Stimulated activated naive CD4-positive, alpha-beta T cell (primary cell): ENCODE data around the gene F12.
"Not testable (repeated sequence)": the region's sequence is repeated elsewhere in the genome, so short reads cannot be mapped to it uniquely, and the experiment has no call there.

ENCODE experiments used
- DNase-seq, 6 experiments: peaks; one replicate each; lab custom pipeline; 2025; lab: John Stamatoyannopoulos, UW

Gene F12

DNA sequence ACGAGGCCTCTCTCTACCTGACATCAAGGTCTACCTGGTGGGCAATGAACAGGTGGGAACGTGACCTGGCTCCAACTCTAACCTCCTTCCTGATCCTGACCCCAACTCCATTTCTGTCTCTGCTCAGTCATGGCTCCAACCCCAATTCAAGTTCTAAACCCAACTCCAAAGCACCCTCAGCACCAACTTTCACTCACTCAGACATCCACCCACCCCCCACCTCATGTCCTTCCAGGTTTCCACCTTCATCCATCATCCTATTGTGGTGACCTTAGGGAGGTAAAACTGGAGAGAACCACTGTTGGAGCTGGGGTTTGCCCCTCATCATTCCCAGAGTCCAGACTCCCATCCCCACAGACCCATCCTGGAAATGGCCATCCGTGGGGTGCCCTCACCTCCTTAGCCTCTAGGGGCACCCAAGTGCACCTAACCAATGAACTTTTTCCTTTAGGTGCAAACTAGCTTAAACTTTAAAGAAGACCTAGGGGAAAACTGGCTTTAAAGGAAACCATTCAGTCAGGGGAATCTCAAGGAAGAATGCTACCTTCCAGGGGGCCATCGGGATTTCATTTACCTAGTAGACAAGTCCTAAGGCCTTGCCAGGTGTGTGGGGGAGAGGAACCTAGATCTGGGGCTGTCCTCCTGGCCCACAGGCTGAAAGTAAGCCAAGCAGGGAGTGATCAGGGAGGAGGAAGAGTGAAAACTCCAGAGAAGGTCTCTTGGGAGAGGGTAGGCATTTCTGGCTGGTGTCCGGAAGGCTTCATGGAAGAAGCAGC lies 40.3 kb downstream of the F12 start:
- peak in 4 of 6 experiments; percentile 11 to 45 (median 28) for DNase-seq

DNA sequence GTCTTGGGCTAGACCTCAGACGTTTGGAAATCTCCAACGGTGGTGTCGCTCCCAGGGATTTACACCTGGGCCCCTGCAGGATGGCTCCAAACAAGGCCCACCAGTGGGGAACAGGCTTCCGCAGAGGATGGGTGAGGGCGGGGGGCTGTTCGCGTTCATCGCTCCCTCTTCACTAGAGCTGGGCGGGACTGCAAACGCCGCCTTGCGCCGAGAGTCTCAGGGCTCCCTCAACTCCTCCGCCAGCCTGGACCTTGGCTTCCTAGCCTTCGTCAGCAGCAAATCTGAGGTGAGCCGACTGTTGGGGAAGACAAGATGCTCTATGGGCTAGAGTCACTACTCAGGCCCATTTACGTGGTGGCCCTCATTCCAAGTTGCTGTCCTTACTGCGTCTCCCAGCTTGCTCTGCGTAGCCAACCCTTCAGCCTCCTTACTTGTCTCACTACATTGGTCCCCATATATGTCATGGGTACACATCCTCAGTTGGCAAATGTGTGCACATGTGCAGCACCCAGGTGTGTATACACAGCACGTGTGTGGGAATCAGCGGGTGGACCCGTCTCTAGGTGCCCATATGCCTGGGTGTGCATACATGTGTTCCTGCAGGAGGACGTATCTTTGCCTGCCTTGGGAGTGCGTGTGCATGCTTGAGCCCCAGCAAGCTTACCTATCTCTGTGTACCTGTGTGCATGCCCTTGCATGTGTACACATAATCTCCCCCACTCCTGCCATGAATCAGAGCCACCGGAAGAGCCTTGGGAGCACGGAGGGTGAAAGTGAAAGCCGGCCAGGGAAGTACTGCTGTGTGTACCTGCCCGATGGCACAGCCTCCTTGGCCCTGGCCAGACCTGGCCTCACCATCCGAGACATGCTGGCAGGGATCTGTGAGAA lies 41.1 kb downstream of the F12 start:
- DNase-seq = no peak

DNA sequence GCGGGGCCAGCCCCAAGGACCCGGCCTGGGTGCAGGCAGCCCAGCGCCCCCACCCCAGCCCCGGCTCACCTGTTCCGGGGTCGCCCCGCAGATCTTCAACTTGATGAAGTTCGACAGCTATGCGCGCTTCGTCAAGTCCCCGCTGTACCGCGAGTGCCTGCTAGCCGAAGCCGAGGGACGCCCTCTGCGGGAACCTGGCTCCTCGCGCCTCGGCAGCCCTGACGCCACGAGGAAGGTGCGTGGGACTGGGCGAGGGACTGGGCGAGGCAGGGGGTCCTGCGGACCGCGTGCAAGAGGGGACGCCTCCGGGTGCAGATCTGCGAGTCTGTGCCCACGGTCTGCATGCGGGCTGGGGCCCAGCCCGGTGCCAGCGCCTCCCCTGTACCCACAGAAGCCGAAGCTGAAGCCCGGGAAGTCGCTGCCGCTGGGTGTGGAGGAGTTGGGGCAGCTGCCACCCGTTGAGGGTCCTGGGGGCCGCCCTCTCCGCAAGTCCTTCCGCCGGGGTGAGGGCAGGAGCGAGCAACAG lies 42.0 kb downstream of the F12 start:
- no peak for DNase-seq

DNA sequence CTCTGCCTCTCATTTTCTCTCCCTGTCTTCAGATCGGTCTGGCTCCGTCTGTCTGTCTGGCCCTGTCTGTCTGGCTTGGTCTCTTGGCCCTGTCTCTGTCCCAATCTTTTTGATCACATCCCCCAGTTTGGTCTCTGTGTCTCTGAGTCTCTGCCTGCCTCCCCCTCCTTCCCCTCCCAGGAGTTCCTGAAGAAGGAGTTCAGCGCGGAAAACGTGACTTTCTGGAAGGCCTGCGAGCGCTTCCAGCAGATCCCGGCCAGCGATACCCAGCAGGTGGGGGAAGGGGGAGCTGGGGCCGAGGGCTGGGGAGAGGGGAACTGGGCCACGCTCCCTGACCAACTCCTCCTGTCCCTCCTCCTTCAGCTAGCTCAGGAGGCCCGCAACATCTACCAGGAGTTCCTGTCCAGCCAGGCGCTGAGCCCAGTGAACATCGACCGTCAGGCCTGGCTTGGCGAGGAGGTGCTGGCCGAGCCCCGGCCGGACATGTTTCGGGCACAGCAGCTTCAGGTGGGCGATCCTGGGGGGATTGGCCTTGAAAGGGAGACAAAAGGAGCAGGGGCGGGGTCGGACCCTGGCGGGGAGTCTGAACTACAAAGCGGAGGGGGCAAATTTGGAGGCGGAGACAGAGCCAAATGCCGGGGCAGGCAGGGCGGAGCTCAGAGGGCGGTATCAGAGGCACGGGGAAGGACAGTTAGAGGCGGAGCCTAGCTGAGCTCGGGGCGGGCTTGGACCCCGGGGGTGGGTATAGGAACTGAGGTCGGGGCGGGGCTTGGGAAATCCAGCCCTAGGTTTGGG lies 42.6 kb downstream of the F12 start:
- DNase-seq = no peak

DNA sequence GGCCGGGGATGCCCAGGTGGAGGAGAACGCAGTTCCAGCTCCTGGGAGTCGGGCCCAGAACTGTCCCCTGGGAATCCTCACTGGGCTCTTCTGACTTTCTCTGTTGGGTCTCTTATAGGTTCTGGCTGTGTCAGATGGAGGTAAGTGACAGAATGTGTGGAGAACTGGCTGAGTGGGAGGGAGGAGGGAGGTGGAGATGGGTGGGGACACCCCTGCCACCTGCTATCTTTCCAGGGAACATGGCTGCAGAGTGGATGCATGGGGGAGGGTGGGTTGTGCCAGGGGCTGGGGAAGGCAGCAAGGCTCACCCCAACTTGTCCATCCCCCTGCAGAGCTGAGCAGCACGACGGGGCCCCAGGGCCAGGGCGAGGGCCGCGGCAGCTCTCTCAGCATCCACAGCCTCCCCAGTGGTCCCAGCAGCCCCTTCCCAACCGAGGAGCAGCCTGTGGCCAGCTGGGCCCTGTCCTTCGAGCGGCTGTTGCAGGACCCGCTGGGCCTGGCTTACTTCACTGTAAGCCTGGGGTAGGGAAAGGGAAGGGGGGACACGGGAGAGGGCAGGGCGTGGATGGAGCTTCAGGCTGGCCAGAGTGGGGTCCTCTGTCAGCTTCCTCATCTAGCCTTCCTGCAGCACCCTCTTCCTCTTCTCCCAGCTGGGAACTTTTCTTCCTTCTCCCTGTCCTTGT lies 43.4 kb downstream of the F12 start:
- no peak for DNase-seq

DNA sequence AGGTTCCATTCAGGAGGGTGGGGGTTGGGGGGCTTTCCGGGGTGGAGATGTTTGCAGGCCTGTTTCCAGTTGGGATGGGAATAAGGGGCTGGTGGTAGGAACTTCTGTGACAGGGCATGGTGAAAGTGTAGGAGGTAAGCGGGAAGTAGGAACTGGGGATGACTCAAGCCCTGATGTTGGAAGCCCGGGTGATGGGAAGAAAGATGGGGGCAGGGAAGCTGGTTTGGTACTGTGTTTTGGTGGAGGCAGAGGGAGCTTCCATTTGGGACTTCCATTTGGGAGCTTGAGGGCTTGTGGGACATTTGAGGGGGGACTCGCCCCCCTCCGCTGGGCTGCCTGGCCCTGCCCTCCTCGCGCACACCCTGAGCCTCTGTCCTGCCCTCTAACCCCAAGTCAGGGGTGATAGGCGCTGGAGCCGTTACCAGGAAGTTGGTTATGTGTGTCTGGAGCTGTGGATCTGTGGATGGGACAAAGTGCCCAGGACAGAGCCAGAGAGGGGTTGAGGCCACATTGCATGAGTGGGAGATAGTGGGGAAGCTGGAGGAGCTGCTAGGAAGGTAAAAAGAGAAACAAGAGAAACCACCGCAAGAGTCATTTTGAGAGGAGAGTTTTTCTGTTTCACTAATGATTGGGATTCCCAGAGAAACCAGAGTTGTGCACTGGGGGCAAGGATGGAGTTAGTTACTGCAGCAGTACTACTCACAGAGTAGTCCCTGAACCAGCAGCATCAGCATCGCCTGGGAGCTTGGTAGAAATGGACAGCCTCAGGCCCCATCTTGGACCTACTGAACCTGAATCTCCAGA lies 45.0 kb downstream of the F12 start:
- DNase-seq = no peak

DNA sequence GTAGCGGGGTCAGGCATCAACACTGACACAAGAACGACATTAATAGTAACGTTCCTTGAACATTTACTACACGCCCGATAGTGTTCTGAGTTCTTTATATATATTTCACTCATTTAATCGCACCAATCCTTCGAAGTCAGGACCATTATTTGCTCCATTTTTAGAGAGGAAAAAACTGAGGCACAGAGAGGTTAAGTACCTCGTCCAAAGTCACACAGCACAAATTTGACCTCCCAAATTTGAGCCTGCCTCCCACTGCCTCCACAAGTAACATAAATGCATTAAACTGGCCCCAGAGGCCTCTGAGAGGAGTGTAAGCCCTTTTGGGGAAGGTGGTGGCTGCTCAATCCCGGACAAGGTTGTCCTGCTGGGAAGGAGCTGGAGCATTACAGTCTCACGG lies 45.8 kb downstream of the F12 start:
- no peak for DNase-seq

DNA sequence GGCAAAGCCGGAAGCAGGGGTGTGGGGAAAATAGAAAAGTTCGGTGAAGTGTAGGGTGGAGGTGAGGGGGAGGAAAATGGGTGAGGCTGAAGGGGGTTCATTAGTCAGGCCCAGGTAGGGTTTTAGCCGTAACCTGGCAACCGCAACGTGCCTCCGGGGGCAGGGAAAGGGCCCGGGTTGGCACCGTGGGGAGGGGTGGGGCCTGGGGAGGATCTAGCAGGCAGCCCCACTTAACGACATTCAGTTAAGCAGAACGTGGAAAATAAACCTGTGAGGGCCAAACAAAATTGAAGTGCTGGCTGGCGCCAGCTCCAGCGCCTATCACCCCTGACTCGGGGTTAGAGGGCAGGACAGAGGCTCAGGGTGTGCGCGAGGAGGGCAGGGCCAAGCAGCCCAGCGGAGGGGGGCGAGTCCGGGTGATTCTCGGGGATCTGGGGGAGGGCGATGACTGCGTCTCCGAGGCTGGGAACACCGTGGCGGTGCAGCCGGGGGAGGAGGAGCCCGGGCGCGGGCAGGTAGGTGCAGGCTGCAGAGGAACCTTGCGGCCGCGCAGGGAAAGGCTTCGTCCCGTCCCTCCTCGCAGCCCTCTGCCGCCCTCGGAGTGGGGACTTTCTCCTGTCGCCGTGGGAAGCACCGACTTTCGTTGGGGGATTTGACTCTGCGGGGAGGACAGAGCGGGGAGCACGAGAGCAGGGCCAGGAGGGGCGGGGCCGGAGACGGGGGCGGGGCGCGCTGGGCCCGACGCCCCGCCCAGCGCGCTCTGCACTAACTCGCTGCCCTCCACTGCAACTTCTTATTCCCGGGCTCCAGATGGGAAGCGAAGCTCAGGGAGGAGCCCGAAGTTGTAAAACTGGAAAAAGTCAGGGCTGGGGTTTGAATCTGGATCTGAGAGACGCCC lies 46.5 kb downstream of the F12 start:
- peak in 5 of 6 experiments; percentile 62 to 76 (median 73) for DNase-seq

DNA sequence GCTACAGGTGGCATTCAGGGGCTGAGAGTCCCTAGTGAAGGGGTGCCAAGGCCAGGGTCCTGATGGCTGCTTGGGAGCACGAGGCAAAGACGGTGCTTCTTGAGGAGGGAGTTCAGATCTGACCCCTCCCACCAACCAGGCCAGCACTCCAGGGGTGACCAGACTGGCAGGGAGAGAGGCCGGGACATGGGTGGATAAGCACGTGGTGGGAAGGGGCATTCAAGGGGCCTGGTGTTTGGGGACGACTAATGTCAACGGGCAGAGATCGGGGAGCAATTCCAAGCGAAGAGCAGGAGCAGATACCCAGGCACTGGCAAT lies 47.1 kb downstream of the F12 start:
- DNase-seq = no peak

DNA sequence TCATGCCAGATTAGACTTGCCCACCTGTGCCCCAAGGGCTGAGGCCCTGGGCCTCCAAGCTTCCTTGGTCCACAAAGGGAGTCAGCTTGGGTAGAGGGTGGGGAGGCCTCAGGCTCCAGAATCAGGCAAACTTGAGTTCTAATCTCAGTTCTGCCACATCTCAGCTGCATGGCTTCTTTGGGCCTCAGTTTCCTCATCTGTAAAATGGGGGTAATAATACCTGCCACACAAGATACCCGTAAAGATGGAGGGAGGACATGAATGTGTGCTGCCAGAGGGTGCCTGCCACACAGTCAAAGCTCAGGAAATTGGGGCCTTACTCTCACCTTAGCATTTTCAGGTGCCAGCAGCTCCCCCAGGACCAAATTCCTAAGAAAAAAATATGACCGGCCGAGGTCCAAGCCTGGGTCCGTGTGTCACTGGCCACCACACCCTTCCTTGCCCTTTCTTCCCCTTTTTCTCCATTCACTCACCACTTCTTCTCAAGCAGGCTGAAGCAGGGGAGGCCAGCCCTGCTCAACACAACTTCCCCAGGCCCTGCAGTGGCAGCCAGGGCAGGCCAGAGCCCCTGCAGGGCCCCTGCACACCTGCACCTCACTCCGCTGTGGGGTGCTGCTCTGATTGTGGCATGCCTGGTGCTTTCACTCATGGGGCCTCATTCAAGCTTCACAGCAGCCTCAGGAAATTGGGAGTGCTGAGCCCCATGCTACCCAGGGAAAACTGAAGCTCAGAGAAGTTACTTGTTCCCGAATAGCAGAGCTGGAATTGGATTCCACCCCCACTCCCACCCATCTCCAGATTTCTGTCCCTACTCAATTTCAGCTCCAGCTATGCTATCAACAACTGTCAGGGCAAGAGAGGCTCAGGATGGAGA lies 47.7 kb downstream of the F12 start:
- DNase-seq = no peak

DNA sequence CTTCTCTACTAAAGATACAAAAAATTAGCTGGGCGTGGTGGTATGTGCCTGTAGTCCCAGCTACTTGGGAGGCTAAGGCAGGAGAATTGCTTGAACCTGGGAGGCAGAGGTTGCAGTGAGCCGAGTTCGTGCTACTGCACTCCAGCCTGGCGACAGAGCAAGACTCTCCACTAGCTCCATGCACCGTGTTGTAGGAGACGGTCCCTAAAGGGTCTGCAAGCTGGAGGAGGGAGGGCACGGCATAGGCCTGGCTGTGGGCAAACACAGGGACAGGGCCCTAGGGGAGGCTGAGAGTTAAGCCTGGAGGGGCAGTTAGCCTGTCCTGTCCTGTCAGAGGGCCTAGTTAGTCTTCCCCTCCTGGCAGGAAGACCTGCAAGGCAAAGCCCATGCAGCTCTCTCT lies 48.6 kb downstream of the F12 start:
- not testable (repeated sequence) for DNase-seq

DNA sequence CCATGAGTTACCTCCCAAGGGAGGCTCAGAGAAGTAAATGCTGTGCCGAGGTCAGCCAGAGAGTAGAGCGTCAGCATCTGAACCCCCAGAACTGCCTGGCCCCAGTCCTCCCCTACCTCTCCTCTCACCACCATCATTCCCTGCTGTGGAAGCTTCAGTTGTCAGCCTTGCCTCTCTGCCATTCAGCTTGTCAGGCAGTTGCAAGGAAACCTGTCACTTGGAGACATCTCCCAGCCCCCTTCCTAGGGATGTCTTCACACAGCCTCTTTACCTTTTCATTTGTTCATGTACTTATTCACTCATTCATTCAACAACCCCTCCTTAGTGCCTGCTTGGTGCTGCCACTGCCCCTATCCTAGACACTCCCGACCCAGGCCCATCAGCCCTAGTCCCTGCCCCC lies 49.5 kb downstream of the F12 start:
- no peak for DNase-seq

DNA sequence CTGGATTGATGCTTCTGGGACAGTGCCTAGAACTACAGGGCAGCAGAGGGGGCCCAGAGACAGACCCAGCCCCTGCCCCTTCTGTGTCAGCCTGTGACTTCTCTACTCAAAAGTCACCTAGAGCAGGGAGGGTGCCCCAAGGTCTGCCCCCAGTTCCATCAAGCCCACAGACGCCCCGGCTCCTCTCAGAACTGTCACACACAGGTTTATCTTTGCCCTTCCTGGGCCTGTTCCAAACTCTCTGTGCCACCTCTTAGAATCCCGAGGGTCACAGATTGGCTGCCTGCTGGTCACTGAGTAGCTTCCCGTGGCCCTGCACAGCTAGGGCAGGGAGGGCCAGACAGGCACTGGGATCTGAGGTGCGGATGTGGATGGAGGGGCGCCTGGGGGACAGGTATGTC lies 49.9 kb downstream of the F12 start:
- no peak for DNase-seq

DNA sequence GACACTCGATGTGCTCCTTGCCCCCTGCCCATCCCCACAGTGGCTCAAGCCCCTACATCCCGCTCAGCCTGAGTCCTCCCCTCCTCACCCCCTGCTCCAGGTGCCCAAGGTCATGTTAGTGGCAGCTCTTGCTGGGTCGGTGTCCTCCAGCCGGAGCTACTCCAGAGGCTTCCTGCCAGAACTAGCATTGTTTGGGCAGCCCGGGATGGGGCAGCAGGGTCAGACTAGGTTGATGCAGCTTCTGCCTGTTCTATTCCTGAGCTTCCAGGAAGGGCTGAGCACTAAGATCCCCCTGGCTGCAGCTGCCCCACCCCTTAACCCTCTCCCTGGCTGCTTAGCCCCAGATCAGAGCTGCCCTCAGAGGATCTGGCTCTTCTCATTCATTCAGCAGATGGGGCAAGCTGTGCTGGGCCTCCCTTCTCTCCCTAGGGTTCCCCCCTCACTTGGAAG lies 51.0 kb downstream of the F12 start:
- no peak for DNase-seq

DNA sequence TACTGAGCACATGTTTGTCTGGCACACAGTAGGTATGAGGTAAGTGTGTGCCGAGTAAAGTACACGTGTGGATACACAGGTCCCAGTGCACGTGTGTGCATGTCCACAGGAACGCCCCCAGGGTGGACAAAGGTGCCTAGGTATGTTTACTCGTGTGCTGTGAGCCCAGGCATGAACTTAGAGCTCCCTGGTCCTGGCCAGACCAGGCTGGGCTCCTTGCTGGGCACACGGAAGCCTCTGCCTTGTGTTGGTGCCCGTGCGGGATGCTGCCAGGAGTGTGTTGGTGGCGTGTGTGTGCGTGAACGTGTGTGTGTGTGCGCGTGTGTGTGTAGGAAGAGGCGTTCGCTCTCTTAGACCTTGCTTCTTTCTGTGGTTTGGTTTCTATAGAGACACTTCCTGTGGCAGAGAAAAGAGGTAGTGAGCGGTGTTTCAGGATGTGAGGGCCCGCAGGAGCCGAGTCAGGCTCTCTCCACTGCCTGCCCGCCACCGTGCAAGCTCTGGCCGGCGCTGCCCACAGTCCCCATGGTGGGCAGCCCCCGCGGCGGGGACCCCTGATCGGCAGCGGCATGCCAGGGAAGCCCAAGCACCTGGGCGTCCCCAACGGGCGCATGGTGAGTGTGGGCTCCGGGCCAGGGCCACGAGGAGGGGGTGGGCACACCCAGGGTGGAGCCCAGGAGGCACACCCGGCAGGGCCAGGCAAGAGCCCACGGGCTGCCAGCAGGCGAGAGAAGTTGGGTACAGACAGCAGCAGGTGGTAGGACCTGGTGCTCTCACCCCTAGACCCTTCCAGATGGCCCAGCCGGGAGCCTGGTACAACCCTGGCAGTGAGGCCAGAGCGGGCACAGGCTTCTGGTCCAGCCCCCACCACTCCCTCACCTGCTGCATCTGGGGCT lies 51.7 kb downstream of the F12 start, which contains the start of gene RGS14:
Gene RGS14 (plus strand): TSS at position 466 of the 893 bp plus-strand sequence. CDS start 101 bp downstream, at position 567.
- peak; percentile 55 to 88 (median 74) for DNase-seq

DNA sequence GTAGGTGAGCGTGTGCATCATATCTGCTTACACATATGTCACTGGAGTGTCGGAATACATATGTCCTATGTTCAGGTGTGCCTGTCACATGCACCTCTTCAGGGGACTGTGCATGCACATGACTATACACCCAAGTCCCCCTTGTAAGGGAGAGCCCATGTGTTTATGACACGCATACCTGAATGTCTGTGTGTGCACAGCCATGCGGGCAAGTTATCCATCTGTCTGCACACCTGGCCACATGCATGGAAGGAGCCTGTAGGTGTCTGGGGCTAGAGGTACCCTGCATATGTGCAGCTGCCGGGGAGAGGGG lies 52.3 kb downstream of the F12 start:
- DNase-seq = peak in 2 of 6 experiments; percentile 47 to 56

DNA sequence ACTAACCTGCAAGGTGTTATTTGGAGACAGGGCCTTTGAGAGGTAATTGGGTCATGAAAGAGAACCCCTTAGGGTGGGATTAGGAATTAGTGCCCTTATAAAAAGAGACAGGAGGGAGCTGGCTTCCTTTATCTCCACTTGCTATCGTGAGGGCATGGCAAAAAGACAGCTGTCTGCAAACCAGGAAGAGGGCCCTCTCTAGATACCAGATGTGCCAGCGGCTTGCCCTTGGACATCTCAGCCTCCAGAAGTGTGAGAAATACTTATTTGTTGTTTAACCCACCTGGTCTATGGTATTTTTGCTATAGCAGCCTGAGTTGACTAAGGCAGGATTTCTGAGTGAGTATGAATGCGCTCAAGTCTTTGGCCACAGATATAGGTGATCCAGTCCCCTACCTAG lies 52.6 kb downstream of the F12 start:
- DNase-seq = no peak

DNA sequence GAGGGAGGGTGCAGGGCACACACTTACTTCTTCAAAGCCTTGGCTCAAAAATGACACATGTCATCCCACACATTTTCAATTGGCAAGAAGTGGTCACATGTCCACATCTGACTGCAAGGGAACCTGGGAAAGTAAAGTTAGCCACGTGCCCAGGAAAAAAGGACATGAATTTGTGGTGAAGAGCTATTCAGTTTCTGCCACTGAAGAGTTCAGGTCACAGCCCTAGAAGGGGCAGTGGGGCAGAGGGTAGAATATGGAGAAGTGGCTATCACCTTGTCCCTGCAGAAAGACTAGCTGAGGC lies 53.5 kb downstream of the F12 start:
- no peak for DNase-seq
